OCI-LY3 (cell line): ENCODE measurements around the gene DMWD.

ENCODE experiments used
- H2AFZ ChIP-seq: fragments of 200-600, 300-600 bp; shearing (Covaris generic); 2 replicates; pipeline ENCODE4 v1.6.0; 2014; ENCODE audit warnings: antibody characterized with exemption, low read depth, low read length
- H3K27ac ChIP-seq: fragments of 200-600, 300-600 bp; sonication (generic); 2 replicates; pipeline ENCODE4 v1.5.1; 2014; ENCODE audit warnings: mild to moderate bottlenecking, low read length, moderate library complexity, mixed read lengths
- H3K27me3 ChIP-seq: fragments of 200-600, 300-600 bp; sonication (generic); 2 replicates; pipeline ENCODE4 v1.6.1; 2014; ENCODE audit warnings: low read depth, low read length, mixed read lengths
- H3K36me3 ChIP-seq: fragments of 200-600, 300-600 bp; sonication (generic); replicated peaks from 2 replicates; pipeline ENCODE3; 2014; ENCODE audit warnings: low read depth, low read length, mixed read lengths
- H3K4me1 ChIP-seq: fragments of 300-600, 200-600 bp; sonication (generic); 2 replicates; pipeline ENCODE4 v1.6.1; 2014; ENCODE audit warnings: low read length, mixed read lengths
- H3K4me2 ChIP-seq: fragments of 200-600, 300-600 bp; sonication (generic); 2 replicates; pipeline ENCODE4 v1.6.1; 2014; ENCODE audit warnings: low read length, mixed read lengths
- H3K4me3 ChIP-seq: fragments of 300-600, 200-600 bp; sonication (generic); 2 replicates; pipeline ENCODE4 v1.5.1; 2014; ENCODE audit warnings: antibody characterized with exemption, mild to moderate bottlenecking, low read length, moderate library complexity
- H3K79me2 ChIP-seq: fragments of 300-600, 200-600 bp; shearing (Covaris generic); 2 replicates; pipeline ENCODE4 v1.6.1; 2014; ENCODE audit warnings: mild to moderate bottlenecking, low read length, mixed read lengths
- H3K9ac ChIP-seq: fragments of 300-600, 200-600 bp; shearing (Covaris generic); 2 replicates; pipeline ENCODE4 v1.6.0; 2014; ENCODE audit warnings: mild to moderate bottlenecking, low read length, moderate library complexity
- H3K9me3 ChIP-seq: fragments of 200-600, 300-600 bp; shearing (Covaris generic); 2 replicates; pipeline ENCODE4 v1.6.1; 2014; ENCODE audit warnings: low read length, mixed read lengths; ENCODE audit not compliant: insufficient read depth
- H4K20me1 ChIP-seq: fragments of 200-600, 300-600 bp; sonication (generic); 2 replicates; pipeline ENCODE4 v1.6.1; 2016; ENCODE audit warnings: low read length, mixed read lengths; ENCODE audit not compliant: insufficient read depth
- EZH2phosphoT487 ChIP-seq: fragments of 200-600 bp; shearing (Covaris generic); IDR thresholded peaks from 2 replicates; pipeline ENCODE4 v1.6.1; 2018; ENCODE audit warnings: antibody characterized with exemption, mixed run types, low read depth
- TF ChIP-seq, protein P1 (sequence below): fragments of 200-600, 300-600 bp; sonication (generic); IDR thresholded peaks from 2 replicates; pipeline ENCODE4 v1.5.1; 2014; ENCODE audit warnings: antibody characterized with exemption, low read length, low read depth

The DMWD gene

GRCh38 chr19:45815481-45816216 is 23.0 kb upstream of the DMWD start:
- H3K9ac ChIP-seq, result no peak overlapping the region
- peaks cover 3% of the 10 kb centered on the region; the same call in 1 of the 2 replicates for H3K4me1 ChIP-seq
- H3K36me3 ChIP-seq, result peaks cover 31% of the 10 kb centered on the region
- H3K79me2 ChIP-seq, result no peaks in the 10 kb centered on the region
- H3K4me2 ChIP-seq, result no peak overlapping the region
- H3K27me3 ChIP-seq, result no peaks in the 10 kb centered on the region
- H4K20me1 ChIP-seq, result 0 out of 2 replicates have a peak, but pooled peaks cover 4% of the 10 kb centered on the region
- H3K27ac ChIP-seq, result no peak overlapping the region
- H3K9me3 ChIP-seq, result no peaks in the 10 kb centered on the region
- H2AFZ ChIP-seq, result no peak overlapping the region
- H3K4me3 ChIP-seq, result no peak overlapping the region
- no peak for TF ChIP-seq EZH2phosphoT487
- TF ChIP-seq, protein P1, sequence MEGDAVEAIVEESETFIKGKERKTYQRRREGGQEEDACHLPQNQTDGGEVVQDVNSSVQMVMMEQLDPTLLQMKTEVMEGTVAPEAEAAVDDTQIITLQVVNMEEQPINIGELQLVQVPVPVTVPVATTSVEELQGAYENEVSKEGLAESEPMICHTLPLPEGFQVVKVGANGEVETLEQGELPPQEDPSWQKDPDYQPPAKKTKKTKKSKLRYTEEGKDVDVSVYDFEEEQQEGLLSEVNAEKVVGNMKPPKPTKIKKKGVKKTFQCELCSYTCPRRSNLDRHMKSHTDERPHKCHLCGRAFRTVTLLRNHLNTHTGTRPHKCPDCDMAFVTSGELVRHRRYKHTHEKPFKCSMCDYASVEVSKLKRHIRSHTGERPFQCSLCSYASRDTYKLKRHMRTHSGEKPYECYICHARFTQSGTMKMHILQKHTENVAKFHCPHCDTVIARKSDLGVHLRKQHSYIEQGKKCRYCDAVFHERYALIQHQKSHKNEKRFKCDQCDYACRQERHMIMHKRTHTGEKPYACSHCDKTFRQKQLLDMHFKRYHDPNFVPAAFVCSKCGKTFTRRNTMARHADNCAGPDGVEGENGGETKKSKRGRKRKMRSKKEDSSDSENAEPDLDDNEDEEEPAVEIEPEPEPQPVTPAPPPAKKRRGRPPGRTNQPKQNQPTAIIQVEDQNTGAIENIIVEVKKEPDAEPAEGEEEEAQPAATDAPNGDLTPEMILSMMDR, result no peak

DNA sequence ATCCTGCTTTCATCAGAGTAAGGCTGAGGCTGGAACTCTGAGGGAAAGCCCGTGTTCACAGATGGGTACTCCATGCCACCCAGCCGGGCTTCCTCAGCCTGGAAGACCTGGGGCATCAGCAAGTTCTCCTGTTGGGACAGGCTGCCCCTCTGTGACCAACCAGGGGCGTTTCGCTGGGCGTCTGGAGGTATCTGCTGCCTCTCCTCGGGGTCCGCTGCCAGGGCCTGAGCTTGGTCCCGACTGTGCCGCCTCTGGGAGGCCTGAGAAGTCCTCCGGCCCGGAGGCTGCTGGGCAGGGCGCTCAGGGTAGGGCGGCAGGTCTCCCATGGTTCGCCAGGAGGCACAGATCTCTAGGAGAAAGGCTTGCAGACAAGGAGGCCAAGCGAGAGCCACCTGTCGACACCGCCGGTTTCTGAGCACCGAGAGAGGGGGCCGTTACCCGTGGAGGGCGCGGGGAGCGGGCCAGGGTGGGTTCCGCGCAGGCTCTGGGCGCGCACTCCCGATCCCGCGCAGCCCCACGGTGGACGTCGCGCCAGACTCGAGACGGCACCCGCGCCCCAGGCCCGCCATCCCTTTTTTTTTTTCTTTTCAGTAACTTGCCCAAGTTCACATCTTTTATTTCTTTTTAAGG is 22.3 kb upstream of the DMWD start, which contains the start of gene RSPH6A:
RSPH6A (minus strand) TSS at position 458 of the 630 bp plus-strand sequence; CDS start at position 326, 132 bp downstream.
- no peak within 1 kb of the TSS for H3K27ac ChIP-seq

GRCh38 chr19:45814166-45814780 is 21.6 kb upstream of the DMWD start:
- Histone ChIP-seq H3K4me2 (no peak overlapping the region), H3K9ac (no peak overlapping the region), H3K4me3 (no peak overlapping the region)

More for the DNA sequence above, 22.3 kb upstream of the DMWD start, which contains the start of gene RSPH6A:
- no peak within 1 kb of the TSS for H3K4me3 ChIP-seq
- TF ChIP-seq EZH2phosphoT487, result no peak
- TF ChIP-seq, protein P1, result no peak
- H3K27me3 ChIP-seq, result no peaks in the 10 kb centered on the region
- no peaks in the 10 kb centered on the region for H3K9me3 ChIP-seq
- H3K4me1 ChIP-seq, result peaks cover 8% of the 10 kb centered on the region
- H3K4me2 ChIP-seq, result no peak within 1 kb of the TSS
- H2AFZ ChIP-seq, result no peak within 1 kb of the TSS
- H3K9ac ChIP-seq, result no peak within 1 kb of the TSS
- 0 out of 2 replicates have a peak, but pooled peaks cover 4% of the 10 kb centered on the region for H4K20me1 ChIP-seq
- H3K36me3 ChIP-seq, result peaks cover 30% of the 10 kb centered on the region
- H3K79me2 ChIP-seq, result no peaks in the 10 kb centered on the region

More at GRCh38 chr19:45814166-45814780, 21.6 kb upstream of the DMWD start:
- Histone ChIP-seq H3K27me3 (no peaks in the 10 kb centered on the region), H3K27ac (no peak overlapping the region), H3K36me3 (peaks cover 25% of the 10 kb centered on the region), H3K9me3 (no peaks in the 10 kb centered on the region), H3K4me1 (peaks cover 14% of the 10 kb centered on the region), H4K20me1 (0 out of 2 replicates have a peak, but pooled peaks cover 4% of the 10 kb centered on the region), H2AFZ (no peak overlapping the region), H3K79me2 (no peaks in the 10 kb centered on the region)
- TF ChIP-seq, protein P1, result no peak
- TF ChIP-seq EZH2phosphoT487, result no peak
